22Rv1 (cell line): ENCODE data around the gene ITGAV.

Source experiments
- H3K27ac ChIP-seq: fragments of 450-650 bp; 2 replicates; pipeline ENCODE4 v1.5.1; 2017
- CTCF ChIP-seq: fragments of 450-650 bp; IDR thresholded peaks from 2 replicates; pipeline ENCODE4 v1.5.1; 2017; ENCODE audit warnings: mild to moderate bottlenecking
- ZFX ChIP-seq: fragments of 450-650 bp; IDR thresholded peaks from 2 replicates; pipeline ENCODE4 v1.6.1; 2017; ENCODE audit warnings: antibody characterized with exemption, borderline replicate concordance

Gene ITGAV

GRCh38 chr2:186716899-186717298, 127.0 kb downstream of the ITGAV start:
- no peak overlapping the region for H3K27ac ChIP-seq
- no peak for TF ChIP-seq CTCF
- no peak for TF ChIP-seq ZFX

- no peak for TF ChIP-seq ZFX
- no peak for TF ChIP-seq CTCF
- H3K27ac ChIP-seq, result no peak overlapping the region
These were observed 127.6 kb downstream of the ITGAV start for GRCh38 chr2:186717320-186718007.

GRCh38 chr2:186718122-186718521, 128.3 kb downstream of the ITGAV start:
- TF ChIP-seq CTCF (no peak), ZFX (no peak)

GRCh38 chr2:186718903-186719302, 129.0 kb downstream of the ITGAV start:
- no peak overlapping the region for H3K27ac ChIP-seq
- TF ChIP-seq ZFX (no peak), CTCF (no peak)

More at GRCh38 chr2:186718122-186718521, 128.3 kb downstream of the ITGAV start:
- no peak overlapping the region for H3K27ac ChIP-seq

- H3K27ac ChIP-seq, result no peak overlapping the region
- TF ChIP-seq ZFX (no peak), CTCF (no peak)
These were observed 132.1 kb downstream of the ITGAV start for GRCh38 chr2:186721956-186722355.

- H3K27ac ChIP-seq, result no peak overlapping the region
- TF ChIP-seq CTCF (no peak), ZFX (no peak)
These were observed 134.9 kb downstream of the ITGAV start for GRCh38 chr2:186724736-186725135.

GRCh38 chr2:186725783-186726182, 135.9 kb downstream of the ITGAV start:
- no peak for TF ChIP-seq CTCF
- no peak for TF ChIP-seq ZFX
- no peak overlapping the region for H3K27ac ChIP-seq
